HEK293T (cell line): ENCODE results near the gene GSTP1.

Experiments used
- ARNT ChIP-seq: fragments of 450-650 bp; IDR thresholded peaks from 2 replicates; pipeline ENCODE4 v1.6.1; 2017; ENCODE audit warnings: mild to moderate bottlenecking
- BHLHE40 ChIP-seq: fragments of 450-650 bp; IDR thresholded peaks from 2 replicates; pipeline ENCODE4 v1.6.1; 2016; ENCODE audit warnings: mild to moderate bottlenecking, moderate library complexity, borderline replicate concordance
- CTBP1 ChIP-seq: fragments of 450-650 bp; IDR thresholded peaks from 2 replicates; pipeline ENCODE4 v1.6.1; 2016; ENCODE audit warnings: borderline replicate concordance
- ELF4 ChIP-seq: fragments of 450-650 bp; IDR thresholded peaks from 2 replicates; pipeline ENCODE4 v1.6.1; 2017; ENCODE audit warnings: antibody characterized with exemption
- FOXA1 ChIP-seq: fragments of 450-650 bp; IDR thresholded peaks from 2 replicates; pipeline ENCODE4 v1.6.1; 2016; ENCODE audit warnings: mild to moderate bottlenecking
- FOXK2 ChIP-seq: fragments of 450-650 bp; IDR thresholded peaks from 2 replicates; pipeline ENCODE4 v1.6.1; 2016; ENCODE audit warnings: mild to moderate bottlenecking
- FOXM1 ChIP-seq: fragments of 450-650 bp; IDR thresholded peaks from 2 replicates; pipeline ENCODE4 v1.6.1; 2017; ENCODE audit warnings: mild to moderate bottlenecking, borderline replicate concordance
- L3MBTL2 ChIP-seq: fragments of 450-650 bp; conservative IDR thresholded peaks from 2 replicates; pipeline ENCODE4 v1.6.1; 2016; ENCODE audit warnings: mild to moderate bottlenecking
- LEF1 ChIP-seq: fragments of 450-650 bp; IDR thresholded peaks from 2 replicates; pipeline ENCODE4 v1.6.1; 2017; ENCODE audit warnings: mild to moderate bottlenecking, borderline replicate concordance
- SP1 ChIP-seq: fragments of 450-650 bp; IDR thresholded peaks from 2 replicates; pipeline ENCODE4 v1.6.1; 2017
- SUZ12 ChIP-seq: fragments of 450-650 bp; IDR thresholded peaks from 2 replicates; pipeline ENCODE4 v1.6.1; 2016; ENCODE audit warnings: mild to moderate bottlenecking
- TARDBP ChIP-seq: fragments of 450-650 bp; IDR thresholded peaks from 2 replicates; pipeline ENCODE4 v1.6.1; 2016
- TF ChIP-seq, protein P1 (sequence below): fragments of 450-650 bp; IDR thresholded peaks from 2 replicates; pipeline ENCODE4 v1.6.1; 2016

DNA sequence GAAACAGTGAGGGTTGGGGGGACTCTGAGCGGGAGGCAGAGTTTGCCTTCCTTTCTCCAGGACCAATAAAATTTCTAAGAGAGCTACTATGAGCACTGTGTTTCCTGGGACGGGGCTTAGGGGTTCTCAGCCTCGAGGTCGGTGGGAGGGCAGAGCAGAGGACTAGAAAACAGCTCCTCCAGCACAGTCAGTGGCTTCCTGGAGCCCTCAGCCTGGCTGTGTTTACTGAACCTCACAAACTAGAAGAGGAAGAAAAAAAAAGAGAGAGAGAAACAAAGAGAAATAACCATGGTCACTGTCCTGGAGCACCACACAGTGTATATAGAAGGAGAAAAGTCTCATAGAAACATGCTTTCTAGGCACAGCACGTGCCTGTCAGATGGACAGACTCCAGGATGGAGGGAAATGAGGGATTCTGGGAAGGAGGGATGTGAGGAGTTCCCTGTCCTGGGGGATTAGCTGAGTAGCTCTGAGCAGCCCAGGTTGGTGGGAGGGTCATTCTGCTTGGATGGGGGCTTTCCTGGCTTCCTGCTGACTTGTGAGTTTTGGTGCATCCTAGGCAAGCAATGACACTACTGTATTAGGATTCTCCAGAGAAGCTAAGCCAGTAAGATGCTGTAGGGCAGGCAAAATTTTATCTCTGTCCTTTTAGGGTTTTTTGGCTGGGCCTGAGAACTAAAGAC, 3.1 kb downstream of the GSTP1 start:
- TF ChIP-seq BHLHE40 = no peak
- TF ChIP-seq SP1 = no peak
- no peak for TF ChIP-seq FOXA1
- TF ChIP-seq ARNT = no peak
- TF ChIP-seq FOXM1 = no peak
- no peak for TF ChIP-seq FOXK2
- TF ChIP-seq SUZ12 = no peak
- no peak for TF ChIP-seq ELF4
- TF ChIP-seq, protein P1, sequence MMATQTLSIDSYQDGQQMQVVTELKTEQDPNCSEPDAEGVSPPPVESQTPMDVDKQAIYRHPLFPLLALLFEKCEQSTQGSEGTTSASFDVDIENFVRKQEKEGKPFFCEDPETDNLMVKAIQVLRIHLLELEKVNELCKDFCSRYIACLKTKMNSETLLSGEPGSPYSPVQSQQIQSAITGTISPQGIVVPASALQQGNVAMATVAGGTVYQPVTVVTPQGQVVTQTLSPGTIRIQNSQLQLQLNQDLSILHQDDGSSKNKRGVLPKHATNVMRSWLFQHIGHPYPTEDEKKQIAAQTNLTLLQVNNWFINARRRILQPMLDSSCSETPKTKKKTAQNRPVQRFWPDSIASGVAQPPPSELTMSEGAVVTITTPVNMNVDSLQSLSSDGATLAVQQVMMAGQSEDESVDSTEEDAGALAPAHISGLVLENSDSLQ = no peak
- TF ChIP-seq TARDBP = no peak
- TF ChIP-seq L3MBTL2 = no peak
- no peak for TF ChIP-seq CTBP1
- no peak for TF ChIP-seq LEF1
